HG03139 (cell line): Measurements from ENCODE around the gene ERMP1.
A peak's percentile ranks its signal among the peaks of the same experiment; 100 is the strongest.

Experiments used
- ATAC-seq: cut with Tn5 transposase; IDR thresholded peaks from one replicate; pipeline ENCODE4 v1.9.1; 2021; ENCODE audit not compliant: unreplicated experiment

The ERMP1 gene

DNA sequence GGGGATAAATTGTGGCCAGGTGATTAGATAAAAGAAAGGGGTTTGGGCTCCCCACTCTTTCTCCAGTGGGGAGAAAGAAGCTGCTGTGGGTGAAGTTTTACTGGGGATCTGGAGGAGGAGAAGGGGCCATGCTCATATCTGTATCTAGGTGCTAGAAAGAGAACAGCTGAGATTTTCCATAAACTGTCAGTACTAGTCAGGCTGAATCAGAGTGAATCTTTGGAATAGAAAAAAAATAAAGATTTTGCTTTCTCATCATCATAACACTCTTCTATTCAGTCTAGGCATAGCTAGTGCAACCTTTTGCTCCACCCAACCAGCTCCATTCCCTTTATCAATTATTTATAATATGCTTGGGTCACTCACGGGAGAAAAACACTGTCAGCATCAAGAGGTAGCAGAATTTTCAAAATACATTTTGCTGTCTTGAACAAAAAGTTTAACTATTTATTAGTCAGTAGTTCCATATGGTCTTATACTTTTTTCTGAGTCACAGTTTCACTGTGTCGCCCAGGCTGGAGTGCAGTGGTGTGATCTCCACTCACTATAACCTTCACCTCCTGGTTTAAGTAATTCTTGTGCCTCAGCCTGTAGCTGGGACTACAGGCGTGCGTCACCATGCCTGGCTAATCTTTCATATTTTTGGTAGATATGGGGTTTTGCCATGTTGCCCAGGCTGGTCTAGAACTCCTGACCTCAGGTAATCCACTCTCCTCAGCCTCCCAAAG lies 21.3 kb upstream of the ERMP1 start:
- ATAC-seq = no peak

DNA sequence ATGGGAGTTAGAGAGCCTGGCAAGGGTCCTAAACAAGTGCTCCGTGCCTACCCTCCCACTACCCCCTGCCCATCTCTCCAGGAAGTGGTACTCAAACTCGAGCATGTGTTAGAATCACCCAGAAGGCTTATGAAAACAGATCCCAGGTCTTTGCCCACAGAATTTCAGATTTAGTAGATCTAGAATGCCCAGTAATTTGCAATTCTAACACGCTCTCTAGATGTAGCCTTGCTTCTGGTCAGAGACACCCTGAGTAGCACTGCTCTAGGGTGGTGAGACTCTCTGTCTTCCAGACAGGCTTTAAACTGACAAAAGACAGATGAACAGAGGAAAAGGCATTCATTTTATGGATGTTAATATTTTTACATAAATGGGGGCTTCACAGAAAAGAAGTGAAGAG lies 20.7 kb upstream of the ERMP1 start:
- ATAC-seq = no peak

DNA sequence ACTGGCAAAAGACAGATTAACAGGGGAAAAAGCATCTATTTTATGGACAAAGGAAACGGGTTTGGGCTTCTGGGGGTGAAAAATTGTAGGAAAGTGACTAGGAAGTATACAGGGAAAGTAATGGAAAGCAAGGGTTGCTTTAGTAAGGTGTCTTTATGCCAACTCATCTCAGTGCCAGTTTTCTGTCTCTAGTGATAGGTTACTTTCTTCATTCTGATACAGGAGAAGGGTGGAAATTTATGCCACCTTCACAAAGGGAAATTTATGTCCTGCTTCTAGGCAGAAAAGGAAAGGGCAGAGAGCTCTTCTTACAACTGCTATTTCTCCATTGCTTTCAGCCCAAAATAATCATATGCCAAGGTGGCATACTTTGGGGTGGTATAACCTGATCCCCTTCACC lies 20.1 kb upstream of the ERMP1 start:
- no peak for ATAC-seq

DNA sequence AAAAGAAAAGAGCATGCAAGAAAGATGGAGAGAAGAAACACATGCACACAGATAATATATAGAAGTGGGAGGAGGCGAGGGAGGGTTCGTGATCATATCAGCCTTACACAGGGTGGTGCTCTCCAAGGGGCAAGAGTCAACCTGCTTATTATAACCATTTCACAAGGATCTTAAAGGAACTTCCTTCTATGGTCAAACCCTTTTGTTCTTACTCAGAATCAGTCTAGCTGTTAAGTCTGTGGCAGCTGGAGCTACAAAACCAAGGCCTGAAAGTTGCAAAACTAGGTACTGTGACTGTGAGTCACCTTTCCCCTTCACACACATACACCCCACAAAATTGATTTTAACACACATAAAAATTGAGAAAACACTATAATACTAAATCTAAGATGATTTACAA lies 18.5 kb upstream of the ERMP1 start:
- ATAC-seq = peak; percentile 76

DNA sequence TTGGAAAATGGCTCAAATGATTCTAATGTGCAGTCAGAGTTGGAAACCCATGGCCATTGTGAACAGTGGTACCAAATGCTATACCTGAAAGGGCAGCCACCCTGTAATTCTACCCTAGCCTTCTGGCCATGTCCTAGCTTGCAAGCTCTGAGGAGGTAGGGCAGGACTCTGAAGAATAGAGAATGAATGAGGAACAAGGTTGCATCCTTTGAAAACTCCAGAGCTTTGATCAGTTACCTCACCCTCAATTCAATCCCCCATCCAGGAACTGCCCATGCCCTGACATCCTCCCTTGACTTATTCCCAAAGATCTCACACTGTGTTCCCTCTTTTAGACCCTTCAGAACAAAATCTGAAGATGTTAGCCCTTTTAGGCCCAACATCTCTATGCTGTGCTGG lies 17.8 kb upstream of the ERMP1 start:
- no peak for ATAC-seq

DNA sequence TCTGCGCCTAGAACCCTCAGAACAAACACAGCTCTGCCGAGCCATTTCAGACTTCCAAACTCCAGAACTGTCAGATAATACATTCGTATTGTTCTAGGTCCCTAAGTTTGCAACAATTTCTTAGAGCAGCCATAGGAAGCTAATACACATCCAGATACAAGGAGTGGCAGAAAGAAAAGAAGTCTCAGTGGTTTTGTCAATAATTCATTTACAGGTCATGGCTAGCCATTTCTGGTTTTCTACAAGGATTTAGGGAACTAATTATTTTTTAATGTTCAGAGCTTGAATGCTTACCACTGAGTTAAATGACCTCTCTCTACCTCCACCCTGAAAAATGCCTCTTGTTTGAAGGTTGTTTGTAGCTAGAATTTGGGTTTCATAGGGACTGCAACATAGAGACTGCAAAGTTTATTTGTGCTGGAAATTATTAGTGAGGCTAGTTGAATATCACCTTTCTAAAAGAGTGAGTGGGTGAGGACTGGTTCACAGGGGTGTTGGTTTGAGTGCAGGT lies 15.5 kb upstream of the ERMP1 start:
- no peak for ATAC-seq

DNA sequence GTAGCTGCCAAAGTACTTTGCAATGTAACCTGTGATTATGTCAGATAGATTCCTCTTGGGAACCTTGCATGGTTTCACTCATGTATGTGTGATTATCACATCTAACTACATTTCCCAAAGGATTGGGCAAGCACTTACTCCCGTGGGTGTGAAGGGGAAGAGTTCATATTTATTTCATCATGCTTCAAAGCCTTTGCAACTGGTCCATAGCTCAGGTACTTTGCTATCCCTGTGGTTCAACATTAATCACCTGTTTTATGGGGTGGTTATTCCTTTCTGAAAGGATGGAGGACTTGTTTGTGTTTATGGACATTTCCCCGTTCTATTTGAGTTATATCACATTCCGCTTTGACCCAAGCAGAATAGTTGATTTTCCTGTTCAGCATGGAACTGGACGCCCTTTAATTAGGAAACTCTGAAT lies 13.6 kb upstream of the ERMP1 start:
- no peak for ATAC-seq

DNA sequence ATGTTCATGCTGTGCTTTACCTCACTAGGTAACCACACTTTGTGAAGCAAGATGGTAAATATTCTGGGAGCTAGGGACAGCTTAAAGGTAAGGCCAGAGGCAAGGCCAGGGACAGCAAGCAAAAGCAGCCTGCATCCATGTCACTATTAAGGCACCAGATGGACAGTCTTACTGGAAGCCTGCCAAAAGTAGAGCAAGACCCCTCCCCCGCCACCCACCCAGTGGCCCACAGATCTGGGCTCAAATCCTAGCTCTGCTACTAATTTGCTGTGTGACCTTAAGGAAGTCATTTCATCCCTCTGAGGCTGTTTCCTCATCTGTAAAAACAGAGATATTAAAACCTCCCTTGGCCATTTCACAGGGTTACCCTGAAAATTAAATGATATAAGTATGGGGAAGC lies 13.2 kb upstream of the ERMP1 start:
- no peak for ATAC-seq

DNA sequence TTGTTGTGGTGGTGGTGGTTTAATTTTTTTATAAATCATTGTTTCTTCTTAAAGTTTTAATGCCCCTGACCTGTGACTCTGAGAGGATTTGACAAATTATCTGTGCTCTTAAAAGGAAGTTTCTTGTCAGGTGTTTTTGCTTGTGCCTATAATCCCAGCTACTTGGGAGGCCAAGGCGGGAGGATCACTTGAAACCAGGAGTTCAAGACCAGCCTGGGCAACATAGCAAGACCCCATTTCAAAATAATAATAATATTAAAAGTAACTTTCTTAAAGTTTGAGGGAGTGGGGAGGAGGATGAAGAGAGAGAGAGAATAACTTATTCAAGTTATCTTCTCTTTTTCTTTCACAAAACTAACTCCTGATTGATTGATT lies 12.2 kb upstream of the ERMP1 start:
- ATAC-seq = no peak

DNA sequence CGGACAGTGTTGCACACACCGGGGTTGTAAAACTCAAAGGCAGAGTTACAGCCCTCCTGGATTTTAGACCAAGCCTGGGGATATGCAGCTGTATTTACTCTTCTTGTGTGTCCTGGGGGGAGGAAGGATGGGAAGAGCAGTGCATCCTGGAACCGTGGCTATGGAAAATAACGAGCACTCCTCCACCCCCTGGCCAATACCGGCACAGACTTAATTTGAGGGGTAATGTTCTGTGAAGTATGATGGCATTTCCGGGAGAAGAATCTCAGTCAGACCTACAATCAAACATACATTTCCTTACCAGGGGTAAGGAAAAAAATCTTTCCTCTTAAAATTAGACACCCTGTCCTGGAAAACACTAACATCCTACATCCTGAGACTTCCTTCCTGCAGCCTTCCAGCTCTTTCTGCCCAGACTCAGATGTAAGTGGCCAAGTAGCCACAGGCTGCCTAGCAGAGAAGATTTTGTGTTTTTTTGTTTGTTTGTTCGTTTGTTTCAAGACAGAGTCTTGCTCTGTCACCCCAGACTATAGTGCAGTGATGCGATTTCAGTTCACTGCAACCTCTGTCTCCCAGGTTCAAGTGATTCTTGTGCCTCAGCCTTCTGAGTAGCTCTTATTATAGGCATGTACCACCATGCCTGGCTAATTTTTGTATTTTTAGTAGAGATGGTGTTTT lies 11.0 kb upstream of the ERMP1 start:
- ATAC-seq = no peak

DNA sequence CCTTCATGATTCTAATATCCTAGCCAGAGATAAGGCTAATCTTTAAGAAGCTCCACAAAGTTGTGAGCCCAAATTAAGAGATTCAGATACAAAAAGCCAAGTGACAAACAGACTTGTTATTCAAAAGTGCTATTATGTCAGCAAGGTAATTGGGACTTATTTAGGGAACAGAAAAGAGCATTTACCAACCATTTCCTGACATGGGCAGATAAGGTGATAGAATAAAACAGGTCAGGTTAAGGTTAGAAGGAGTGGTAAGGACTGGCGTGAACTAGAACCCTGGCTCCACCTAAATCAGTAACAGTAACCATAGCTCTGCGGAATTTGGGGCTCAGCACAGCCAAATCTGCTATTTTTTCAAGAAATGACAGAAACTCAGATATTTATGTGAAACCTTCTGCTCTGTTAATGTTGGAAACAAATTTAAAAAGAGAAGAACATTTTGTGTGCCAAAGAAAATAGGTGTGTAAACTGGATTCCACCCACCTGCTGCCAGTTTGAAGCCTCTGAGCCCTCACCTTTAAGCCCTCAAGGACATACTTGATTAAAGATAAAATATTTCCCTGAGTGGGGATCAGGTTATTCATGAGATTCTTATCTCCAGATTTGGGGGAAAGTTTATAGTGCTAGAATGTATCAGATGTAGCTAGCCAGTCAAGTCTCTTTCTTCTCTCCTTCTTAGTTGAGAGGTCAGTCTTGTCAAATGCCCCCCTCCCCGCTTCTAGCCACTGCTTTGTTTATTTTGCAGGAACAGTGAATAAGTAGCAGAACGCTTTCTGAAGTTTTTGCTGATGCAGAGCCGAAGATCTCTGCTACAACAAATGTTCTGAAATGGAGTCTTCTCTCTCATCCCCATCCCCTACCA lies 10.2 kb upstream of the ERMP1 start:
- ATAC-seq = no peak

DNA sequence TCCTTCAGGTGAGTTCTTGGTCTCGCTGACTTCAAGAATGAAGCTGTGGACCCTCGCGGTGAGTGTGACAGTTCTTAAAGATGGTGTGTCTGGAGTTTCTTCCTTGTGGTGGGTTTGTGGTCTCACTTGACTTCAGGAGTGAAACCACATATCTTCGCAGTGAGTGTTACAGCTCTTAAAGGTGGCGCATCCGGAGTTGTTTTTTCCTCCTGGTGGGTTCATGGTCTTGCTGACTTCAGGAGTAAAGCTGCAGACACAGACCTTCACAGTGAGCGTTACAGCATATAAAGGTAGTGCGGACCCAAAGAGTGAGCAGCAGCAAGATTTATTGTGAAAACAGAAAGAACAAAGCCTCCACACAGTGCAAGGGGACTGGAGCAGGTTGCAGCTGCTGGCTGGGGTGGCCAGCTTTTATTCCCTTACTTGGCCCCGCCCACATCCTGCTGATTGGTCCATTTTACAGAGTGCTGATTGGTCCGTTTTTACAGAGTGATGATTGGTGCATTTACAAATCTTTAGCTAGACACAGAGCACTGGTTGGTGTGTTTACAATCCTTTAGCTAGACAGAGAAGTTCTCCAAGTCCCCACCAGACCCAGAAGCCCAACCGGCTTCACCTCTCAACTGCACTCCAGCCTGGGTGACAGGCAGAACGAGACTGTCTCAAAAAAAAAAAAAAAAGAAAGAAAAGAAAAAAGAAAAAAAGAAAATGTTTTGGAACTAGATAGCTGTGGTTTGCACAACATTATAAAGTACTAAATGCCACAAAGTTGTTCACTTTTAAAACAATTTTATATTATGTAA lies 9.1 kb upstream of the ERMP1 start:
- no peak for ATAC-seq

DNA sequence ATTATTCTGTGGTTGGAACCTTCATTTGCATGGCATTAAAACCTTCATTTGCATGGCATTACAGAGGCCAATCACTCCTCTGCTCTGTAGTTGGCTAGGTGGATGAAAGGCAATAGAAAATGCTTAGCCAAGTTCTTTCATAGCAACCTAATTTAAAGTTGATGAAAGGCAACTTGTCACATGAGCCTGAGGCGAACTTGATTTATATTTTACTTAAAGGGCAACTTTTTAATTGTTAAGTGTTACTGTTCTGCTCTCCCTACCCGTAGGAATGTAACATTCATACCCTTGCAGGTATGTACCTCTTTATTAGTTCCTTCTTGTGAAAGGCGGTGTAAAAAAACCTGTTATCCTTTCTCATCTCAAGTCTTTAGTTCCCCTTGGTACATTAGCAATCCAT lies 7.9 kb upstream of the ERMP1 start:
- no peak for ATAC-seq

DNA sequence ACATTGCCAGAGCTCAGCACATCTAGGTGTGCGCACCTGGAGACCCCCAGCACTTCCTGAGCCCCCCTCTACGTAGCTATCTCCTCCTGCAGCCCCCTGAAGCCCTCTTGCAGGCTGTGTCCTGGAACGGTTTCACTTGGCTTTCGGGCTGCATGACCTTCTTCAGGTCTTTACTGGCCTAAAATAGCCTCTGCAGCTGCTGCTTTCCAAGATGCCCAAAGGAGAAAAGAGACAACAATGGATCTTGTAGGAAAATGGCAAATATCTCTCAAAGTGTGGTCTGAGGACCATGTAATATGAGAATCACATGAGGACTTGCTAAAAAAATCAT lies 6.6 kb upstream of the ERMP1 start:
- ATAC-seq = no peak

DNA sequence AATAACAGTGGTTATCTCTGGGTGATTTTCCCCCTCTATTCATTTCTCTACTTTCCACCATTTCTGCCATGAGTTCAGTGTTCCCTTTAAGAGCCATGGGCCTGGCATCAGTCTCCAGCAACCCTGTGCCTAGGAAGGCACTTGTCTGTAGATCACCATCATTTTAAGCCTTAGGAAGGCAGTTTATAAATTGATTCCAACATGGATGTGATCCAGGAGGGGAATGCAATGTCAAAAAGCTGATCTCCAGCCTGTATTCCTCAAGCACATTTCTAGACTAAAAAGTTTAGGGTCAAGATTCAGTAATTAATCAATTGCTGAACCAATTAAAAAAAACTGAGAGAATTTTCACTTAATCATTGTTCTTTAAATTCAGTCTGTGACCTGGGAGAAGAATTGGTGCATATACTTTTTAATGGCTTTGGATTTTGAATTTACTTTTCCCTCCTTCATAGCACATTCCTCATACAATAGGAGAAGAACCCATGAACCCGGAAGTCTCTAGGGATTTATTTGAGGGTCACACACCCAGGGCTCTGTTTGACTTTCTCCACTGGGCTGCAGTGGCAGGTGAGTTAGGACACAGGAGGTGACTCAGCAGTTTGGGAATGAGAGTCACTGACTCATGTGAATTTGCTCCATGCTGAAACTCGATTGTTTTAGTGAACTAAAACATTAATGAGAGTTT lies 6.1 kb upstream of the ERMP1 start:
- ATAC-seq = no peak

DNA sequence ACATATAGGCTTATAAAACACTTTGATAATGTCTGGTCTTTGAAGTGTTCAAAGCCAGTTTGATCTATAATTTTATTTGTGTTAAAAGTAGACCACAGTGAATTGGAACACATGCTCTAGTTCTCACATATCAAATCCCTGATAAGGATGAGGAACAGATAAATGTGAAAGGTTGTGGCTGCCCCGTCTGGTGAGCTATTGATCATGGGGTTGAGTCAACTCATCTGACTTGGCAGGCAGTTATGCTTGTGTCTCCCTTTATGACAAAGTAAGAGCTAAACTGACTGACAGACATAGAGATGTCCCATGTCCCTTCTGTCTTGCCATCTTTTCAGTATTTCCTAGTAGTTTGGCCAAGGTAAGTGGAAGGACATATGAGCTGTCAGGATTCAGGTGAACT lies 2.9 kb upstream of the ERMP1 start:
- no peak for ATAC-seq

DNA sequence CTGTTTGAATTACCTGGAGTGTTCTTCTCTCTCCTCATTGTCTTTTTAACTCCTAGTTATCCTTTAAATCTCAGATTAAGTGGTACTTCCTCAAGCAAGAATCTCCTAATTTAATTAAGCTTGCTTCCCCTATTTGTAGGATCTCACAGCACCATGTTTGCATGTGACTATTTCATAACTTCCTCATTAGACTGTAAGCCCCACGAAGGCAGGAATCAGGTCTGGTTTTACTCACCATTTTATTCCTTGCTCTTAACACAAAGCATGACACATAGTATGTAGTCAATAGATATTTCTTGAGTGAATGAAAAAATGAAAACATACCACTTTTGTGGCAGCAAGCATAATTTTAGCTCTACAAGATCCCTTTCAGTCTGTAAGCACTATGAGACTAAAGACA lies 1.3 kb upstream of the ERMP1 start:
- no peak for ATAC-seq

DNA sequence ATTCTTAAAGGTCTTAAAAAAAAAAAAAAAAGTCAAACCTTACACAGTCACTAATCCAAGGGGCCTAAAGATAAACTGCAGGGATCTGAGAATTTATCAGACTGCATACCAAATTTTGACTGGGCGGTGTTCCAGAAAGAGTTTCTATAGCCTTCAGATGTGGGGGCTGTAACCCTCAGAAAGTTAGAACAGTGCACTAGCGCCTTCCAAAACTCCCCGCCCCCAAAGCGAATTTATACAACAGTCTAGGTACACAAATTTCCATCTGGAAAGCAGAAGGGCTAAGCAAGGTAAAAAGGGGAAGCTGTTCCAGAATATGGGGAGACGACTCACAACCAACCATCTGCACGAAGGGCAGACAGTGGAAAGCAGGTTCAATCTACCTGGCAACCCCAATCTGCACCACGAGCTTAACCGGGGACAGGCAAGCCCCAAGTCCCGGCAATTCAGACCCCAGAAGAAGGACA lies 813 bp downstream of the ERMP1 start:
- peak; percentile 26 for ATAC-seq

DNA sequence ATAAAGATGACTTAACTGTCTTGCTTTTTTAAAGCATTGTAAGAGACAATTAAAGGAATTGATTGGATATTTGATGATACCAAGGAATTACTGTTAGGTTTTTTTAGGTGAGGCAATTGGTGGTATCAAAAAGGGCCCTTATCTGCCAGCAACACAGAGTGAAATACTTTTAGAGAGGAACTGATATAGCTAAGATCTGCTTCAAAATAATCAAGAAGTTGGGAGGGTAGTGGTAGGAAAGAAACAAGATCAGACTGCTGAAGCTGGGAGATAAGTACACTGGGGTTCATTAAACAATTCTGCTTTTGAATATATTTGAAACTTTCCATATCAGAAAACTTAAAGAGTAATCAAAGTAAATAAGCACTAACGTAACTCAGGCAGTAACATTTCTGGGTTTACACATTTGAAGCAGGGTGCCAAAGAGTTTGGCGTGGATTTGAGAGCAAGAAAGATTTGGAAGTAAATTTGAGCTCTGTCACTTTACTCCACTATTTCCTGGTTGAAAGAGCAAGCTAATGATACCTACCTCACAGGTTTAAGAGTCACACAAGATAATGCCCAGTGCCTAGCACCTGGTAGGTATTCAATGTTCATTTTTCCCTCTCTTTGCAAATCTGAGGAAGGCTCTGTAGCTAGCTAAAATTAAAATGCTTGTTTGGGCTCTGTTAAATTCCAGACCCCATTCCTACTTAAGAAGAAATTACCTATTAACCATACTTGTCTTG lies 6.9 kb downstream of the ERMP1 start:
- ATAC-seq = no peak

DNA sequence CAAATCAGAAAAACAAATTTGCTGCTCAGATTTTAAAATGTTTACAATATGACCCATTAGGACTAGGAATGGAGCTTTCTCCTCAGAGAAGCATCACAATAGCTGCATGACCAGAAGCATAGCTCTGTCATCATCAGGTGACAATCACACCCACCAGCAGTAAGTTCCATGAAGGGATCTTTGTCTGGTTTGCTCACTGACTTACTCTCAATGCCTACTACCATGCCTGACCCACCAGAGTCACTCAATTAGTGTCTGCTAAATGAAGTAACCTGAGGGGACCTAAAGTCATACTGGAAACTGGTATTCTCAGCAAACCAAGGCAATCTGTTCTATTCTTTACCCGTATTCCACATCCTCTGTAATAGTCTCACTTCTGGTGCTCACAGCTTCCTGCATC lies 7.7 kb downstream of the ERMP1 start:
- no peak for ATAC-seq
